Large intestine (tissue), 3 donors: ENCODE data around the gene ARAP2. TPM values are rescaled to one million over a fixed set of nuclear protein-coding genes. Genes with fewer than 3 reads are reported as not detected.

Source experiments
- DNase-seq, 2 donors: peaks; one replicate each; pipeline versions ENCODE4 v3.0.0 to v3.0.0-alpha.2; 2013
- H3K27ac ChIP-seq: one replicate; pipeline ENCODE4 v1.5.1; 2013; ENCODE audit warnings: low read length
- H3K27me3 ChIP-seq: 2 replicates; pipeline ENCODE4 v1.6.1; 2013; ENCODE audit warnings: low read length; ENCODE audit not compliant: control insufficient read depth, insufficient read depth
- H3K36me3 ChIP-seq: 2 replicates; pipeline ENCODE4 v1.6.1; 2013; ENCODE audit warnings: low read length; ENCODE audit not compliant: control insufficient read depth, insufficient read depth
- H3K4me1 ChIP-seq: one replicate; pipeline ENCODE4 v1.6.1; 2013; ENCODE audit warnings: low read length; ENCODE audit not compliant: control insufficient read depth, insufficient read depth
- H3K4me3 ChIP-seq: one replicate; pipeline ENCODE4 v1.5.1; 2013; ENCODE audit warnings: low read length
- H3K9me3 ChIP-seq: one replicate; pipeline ENCODE4 v1.6.1; 2013; ENCODE audit warnings: mild to moderate bottlenecking, low read depth, low read length, moderate library complexity; ENCODE audit not compliant: control insufficient read depth
- WGBS: methylation state at CpG from one replicate; pipeline ENCODE4 v1.1.5; 2013; ENCODE audit warnings: low lambda C conversion rate; ENCODE audit not compliant: insufficient coverage; 5-methylcytosine and 5-hydroxymethylcytosine counted together
- polyA plus RNA-seq: library from polyadenylated mRNA; unstranded; fragments of 120-200 nt; gene quantifications from one replicate; pipeline ENCODE4 v1.2.1, GENCODE V29; 2013

ARAP2 gene
- polyA plus RNA-seq, 1 donor = 13.6 TPM

DNA sequence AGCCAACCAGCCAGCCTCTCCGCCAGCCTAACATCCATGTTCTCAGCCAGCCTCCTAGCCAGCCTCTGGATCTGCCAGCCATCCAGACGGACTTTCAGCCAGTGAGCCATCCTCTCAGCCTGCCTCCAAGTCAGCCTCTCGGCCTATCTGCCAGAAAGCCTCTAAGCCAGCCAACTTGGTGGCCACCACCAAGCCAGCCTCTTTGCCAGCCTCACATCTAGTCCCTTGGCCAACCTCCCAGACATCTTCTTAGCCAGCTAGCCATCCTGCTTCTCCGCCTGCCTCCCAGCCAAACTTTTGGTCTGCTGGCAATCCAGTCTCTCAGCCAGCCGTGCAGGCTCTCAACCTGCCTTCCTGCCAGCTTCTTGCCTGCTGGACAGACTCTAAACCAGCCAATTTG is 16.4 kb upstream of the ARAP2 start:
- no peak overlapping the region for H3K27ac ChIP-seq
- H3K36me3 ChIP-seq = no peaks in the 10 kb centered on the region
- no peaks in the 10 kb centered on the region for H3K4me1 ChIP-seq
- WGBS = no CpG with 5 or more reads among the region's 5 CpGs
- H3K27me3 ChIP-seq = no peaks in the 10 kb centered on the region
- H3K4me3 ChIP-seq = no peak overlapping the region
- DNase-seq = no peak
- H3K9me3 ChIP-seq = no peaks in the 10 kb centered on the region

DNA sequence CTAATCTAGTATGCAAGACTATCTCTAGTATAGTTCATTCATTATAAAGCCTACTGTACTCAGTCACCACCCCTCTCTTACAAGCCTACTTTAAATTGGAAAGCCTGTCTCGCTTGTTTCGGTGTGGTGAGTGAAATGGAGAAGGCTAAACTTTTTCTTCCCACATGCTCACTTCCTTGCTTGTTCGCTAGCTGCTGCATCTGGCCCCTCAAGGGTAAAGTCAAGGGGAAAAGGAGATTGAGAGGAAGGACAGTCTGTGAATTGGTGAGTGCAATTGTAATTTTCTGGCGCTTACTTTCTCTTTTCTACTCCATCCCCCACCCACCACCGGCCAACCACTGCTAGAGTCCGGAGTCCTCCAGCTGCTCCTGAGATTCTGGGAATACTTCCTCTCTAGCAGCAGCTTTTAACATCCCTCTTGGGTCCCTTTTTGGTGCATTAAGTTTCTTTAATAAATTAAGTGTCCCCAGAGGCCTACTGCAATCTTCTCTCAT is 12.1 kb upstream of the ARAP2 start:
- Histone ChIP-seq H3K4me3 (no peak overlapping the region), H3K27ac (no peak overlapping the region), H3K36me3 (no peaks in the 10 kb centered on the region), H3K4me1 (no peaks in the 10 kb centered on the region), H3K27me3 (no peaks in the 10 kb centered on the region), H3K9me3 (no peaks in the 10 kb centered on the region)
- WGBS = no CpG with 5 or more reads among the region's 6 CpGs
- peak in 1 of 2 donors; percentile 41 for DNase-seq

DNA sequence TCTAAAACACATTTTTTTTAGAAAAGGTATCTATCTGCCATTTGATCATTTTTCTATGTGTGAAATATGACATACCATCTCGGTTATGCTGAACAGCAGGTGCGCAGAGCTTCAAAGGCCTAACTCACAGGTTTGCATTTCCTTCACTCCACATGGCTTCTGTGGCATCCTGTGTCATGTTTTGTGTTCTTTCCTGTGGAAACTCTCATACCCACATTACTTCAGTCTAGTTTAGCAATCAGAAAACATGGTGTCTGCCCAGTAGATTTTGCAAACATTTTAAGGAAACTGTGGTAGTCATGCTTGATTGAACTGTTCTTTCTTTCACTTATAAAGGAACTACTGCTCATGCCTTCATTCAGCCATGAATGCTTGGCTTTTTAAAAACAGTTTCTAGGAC is 11.3 kb upstream of the ARAP2 start:
- whole genome bisulfite sequencing = 83% methylated on average over 1 of the region's 2 CpGs
- no peak overlapping the region for H3K27ac ChIP-seq
- DNase-seq = no peak
- H3K4me3 ChIP-seq = no peak overlapping the region
- no peaks in the 10 kb centered on the region for H3K9me3 ChIP-seq
- H3K4me1 ChIP-seq = no peaks in the 10 kb centered on the region
- H3K27me3 ChIP-seq = no peaks in the 10 kb centered on the region
- H3K36me3 ChIP-seq = no peaks in the 10 kb centered on the region

DNA sequence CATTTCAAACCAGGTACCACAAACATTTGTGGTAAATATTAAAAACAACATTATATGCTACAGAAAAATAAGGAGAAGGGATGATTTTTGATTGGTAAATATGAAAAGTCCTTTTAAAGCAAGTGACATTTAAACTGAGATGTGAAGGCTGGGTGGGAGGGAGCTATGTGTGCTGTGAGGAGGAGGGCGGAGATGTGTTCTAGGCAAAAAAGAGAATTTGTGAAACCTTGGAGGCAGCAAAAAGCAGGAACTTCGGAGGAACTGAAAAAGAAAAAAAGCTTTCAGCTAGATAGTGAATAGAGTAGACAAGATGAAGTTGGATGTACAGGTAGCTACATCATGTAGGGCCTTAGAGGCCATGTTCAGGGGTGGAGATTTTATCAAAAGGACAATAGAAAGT is 10.1 kb upstream of the ARAP2 start:
- no peak for DNase-seq
- Histone ChIP-seq H3K36me3 (no peaks in the 10 kb centered on the region), H3K27ac (no peak overlapping the region), H3K4me1 (no peaks in the 10 kb centered on the region), H3K27me3 (no peaks in the 10 kb centered on the region), H3K9me3 (no peaks in the 10 kb centered on the region), H3K4me3 (no peak overlapping the region)
- WGBS = 100% methylated on average over 1 of the region's 2 CpGs

DNA sequence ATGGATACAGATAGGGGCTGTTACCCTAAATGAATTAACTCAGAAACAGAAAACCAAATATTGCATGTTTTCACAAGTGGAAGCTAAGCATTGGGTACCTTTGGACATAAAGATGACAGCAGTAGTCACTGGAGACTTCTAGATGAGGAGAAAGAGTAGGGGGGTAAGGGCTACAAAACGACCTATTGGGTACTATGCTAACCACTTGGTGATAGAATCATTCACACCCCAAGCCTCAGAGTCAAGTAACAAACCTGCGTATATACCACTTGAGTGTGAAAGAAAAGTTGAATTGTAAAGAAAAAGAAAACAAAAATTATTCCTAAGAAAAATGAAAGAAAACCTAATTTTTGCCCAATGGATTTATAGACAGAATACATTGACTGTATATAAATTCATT is 7.7 kb upstream of the ARAP2 start:
- H3K9me3 ChIP-seq = no peaks in the 10 kb centered on the region
- no peak overlapping the region for H3K27ac ChIP-seq
- no peak for DNase-seq
- 83% methylated on average over 1 of the region's 2 CpGs for WGBS
- no peaks in the 10 kb centered on the region for H3K36me3 ChIP-seq
- H3K27me3 ChIP-seq = no peaks in the 10 kb centered on the region
- no peak overlapping the region for H3K4me3 ChIP-seq
- no peaks in the 10 kb centered on the region for H3K4me1 ChIP-seq

DNA sequence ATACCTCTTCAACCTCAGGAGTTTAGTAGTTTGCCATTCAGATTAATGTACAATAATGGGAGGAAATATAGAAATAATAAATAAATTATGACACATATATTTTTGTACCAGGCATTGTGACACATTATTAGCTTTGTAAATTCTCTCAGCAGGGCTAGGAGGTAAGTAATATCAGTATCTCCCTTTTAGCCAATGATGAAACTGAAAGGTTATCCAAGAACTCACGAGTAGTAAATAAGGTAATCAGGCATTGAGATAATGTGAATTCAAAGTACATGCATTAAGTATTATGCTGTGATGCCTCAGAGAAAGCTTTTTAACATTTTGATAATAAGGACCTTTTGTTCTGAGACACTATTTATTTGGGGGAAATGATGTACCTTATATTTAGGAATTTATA is 5.3 kb upstream of the ARAP2 start:
- no peaks in the 10 kb centered on the region for H3K9me3 ChIP-seq
- H3K27ac ChIP-seq = no peak overlapping the region
- H3K4me1 ChIP-seq = no peaks in the 10 kb centered on the region
- no peak overlapping the region for H3K4me3 ChIP-seq
- no peaks in the 10 kb centered on the region for H3K36me3 ChIP-seq
- peak in 1 of 2 donors; percentile 69 for DNase-seq
- peaks cover 3% of the 10 kb centered on the region for H3K27me3 ChIP-seq
- WGBS = 25% methylated on average over 1 of the region's 1 CpG

DNA sequence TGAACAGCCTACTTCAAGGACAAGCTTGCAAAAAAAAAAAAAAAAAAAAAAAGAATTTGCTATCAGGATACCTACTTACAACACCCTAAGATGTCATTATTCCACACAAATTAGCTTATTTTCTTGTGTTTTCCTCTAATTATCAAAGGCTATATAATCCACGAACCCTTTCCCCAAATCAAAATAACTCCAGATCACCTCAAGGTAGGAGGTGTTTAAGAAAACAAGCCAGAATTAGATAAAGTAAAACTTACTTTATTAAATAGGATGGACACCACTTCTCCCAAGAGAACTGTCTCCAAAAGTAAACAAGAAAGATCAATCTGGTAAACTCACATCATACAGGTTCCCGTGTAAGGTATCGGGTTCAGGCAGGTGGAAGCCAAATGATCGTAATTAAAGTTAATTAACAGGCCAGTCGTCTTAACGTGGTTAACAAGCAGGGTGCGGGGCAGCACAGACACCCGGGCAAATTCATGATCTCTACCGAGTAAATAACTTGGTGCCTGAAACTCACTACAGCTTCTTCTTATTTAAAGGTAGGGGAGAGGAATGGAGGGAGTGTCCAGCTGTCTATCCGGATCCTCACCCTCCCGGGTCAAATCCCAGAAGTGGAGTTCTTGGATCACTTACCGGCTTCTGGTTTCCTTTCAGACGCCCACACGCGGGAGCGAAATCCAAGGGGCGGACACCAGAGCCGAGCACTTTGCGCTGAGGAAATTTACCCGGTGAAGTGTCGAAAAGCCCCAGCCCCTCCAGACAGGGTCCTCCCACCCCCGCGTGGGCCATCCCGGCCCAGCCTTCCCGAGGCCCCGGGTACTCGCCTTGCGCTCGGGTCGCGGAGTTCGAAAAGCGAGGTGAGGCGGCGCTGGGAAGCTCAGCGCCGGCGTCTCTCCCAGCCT is 708 bp downstream of the ARAP2 start:
- H3K36me3 ChIP-seq = no peaks in the 10 kb centered on the region
- 40% methylated on average over 1 of the region's 38 CpGs for WGBS

DNA sequence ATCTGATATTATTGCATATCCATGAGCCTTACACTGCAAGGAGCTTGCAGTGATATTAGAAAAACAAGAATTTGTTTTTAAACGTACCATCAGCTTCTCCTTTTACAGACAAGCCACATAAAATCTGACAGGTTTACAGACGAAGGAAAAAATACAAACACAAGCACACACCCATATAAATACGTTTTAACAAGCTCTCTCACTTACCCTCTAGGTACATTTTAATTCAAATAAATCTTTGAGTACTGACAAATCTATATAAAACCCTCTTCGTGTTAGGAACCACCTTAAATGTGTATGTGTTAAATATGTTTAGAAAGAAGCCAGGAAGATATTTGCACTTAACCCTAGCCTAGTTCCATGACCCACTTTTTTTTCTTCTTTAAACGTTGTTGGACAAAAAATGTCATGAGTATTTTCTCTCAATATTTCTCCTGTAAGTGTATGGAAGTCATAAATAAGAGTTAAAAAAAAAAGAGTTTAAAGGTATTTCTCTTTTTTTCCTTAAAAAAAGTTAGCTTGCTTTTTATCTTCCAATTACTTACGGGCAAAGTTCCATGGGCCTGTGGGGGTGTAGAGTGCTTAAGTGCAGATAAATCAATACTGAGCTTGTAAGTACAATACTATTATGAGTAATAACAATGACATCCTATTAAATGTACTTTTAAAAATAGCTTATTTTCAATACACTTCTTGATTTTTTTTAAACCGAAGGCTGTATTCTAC is 1.5 kb downstream of the ARAP2 start:
- Histone ChIP-seq H3K4me1 (no peaks in the 10 kb centered on the region), H3K27ac (peak overlapping the region; percentile 92), H3K9me3 (no peaks in the 10 kb centered on the region), H3K27me3 (peaks cover 6% of the 10 kb centered on the region), H3K36me3 (no peaks in the 10 kb centered on the region), H3K4me3 (peak overlapping the region; percentile 83)
- DNase-seq = peak in 1 of 2 donors; percentile 55
- whole genome bisulfite sequencing = 29% methylated on average over 4 of the region's 7 CpGs

More for the DNA sequence above, 708 bp downstream of the ARAP2 start:
- Histone ChIP-seq H3K9me3 (no peaks in the 10 kb centered on the region), H3K4me1 (no peaks in the 10 kb centered on the region), H3K27me3 (peaks cover 6% of the 10 kb centered on the region), H3K4me3 (peak overlapping the region; percentile 83), H3K27ac (peak overlapping the region; percentile 92)
- peak; percentile 29 to 79 for DNase-seq

DNA sequence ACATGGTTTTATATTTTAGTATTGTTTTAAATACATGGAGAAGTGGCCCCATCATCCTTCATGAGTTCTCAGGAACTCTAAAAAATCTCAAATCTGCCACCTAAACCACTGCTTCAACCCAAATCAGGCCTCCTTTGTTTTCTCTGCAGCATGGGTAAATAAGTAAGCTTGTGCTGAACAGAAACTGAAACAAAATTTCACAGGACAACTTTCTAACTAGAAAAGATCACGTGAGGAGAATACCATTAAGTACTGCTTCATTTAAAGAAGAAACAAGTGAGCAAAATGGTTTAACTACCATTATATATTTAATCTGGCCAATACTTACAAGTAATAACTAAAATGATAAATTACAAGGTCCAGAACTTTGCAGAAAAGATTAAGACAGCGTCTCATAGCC is 2.5 kb downstream of the ARAP2 start:
- Histone ChIP-seq H3K9me3 (peaks cover 2% of the 10 kb centered on the region), H3K36me3 (peaks cover 5% of the 10 kb centered on the region), H3K27ac (peak overlapping the region; percentile 16), H3K4me3 (peak overlapping the region; percentile 4), H3K4me1 (no peaks in the 10 kb centered on the region), H3K27me3 (peaks cover 6% of the 10 kb centered on the region)
- WGBS = no CpG with 5 or more reads among the region's 2 CpGs
- DNase-seq = peak in 1 of 2 donors; percentile 63

DNA sequence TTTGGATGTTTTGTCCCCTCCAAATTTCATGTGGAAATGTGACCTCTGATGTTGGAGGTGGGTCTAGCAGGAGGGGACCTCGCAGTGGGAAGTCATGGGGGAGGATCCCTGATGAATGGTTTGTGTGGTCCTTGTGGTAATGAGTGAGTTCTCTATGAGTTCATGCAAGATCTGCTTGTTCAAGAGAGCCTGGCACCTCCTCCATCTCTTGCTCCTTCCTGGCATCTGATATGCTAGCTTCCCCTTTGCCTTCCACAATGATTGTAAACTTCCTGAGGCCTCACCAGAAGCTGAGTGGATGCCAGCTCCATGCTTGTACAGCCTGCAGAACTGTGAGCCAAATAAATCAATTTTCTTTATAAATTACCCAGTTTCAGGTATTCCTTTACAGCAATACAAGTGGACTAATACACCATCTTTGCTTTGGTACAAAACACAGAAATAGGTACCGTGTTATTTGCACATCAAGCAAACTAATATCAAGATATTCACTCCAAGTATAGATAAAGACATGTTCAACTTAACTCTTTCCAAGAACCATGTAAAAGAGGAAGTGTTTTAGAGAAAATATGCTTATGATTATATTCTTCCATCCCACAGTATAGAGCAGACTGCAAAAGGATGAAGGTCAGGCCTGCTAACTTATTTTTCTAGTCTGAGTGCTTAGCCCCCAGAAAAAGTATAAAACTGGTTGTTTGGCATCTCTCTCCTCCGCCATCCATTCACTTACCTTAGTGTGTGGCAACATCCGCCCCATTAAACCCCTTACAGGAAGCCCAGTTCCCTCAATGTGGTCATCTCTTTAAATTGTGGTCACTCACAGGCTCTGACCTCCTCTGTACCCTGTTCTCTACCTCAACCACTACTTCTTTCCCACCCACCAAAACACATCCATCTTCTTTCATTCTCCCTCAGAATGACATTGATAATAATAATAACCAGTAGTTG is 6.7 kb downstream of the ARAP2 start:
- Histone ChIP-seq H3K36me3 (peaks cover 5% of the 10 kb centered on the region), H3K27me3 (no peaks in the 10 kb centered on the region), H3K9me3 (peaks cover 5% of the 10 kb centered on the region), H3K4me1 (peaks cover 9% of the 10 kb centered on the region), H3K27ac (no peak overlapping the region), H3K4me3 (no peak overlapping the region)
- no peak for DNase-seq
- 80% methylated on average over 1 of the region's 4 CpGs for WGBS
